Subcutaneous abdominal adipose tissue (tissue), 5 donors: ENCODE results near the gene TUBB4A.
"Not testable (repeated sequence)": the region's sequence is repeated elsewhere in the genome, so short reads cannot be mapped to it uniquely, and the experiment has no call there.

Source experiments
- H3K27ac ChIP-seq: one replicate; pipeline ENCODE4 v1.7.0; 2013; ENCODE audit warnings: low read depth, mild to moderate bottlenecking, inconsistent platforms, low read length, moderate library complexity
- H3K27me3 ChIP-seq, 5 donors: one replicate each; pipeline ENCODE4 v1.7.0; 2013; ENCODE audit warnings: low read length in 5 of 5, inconsistent platforms in 1 of 5; ENCODE audit not compliant: control insufficient read depth in 5 of 5, insufficient read depth in 4 of 5
- H3K36me3 ChIP-seq, 5 donors: one replicate each; pipeline ENCODE4 v1.7.0; 2013; ENCODE audit warnings: low read length in 5 of 5; ENCODE audit not compliant: control insufficient read depth in 5 of 5, insufficient read depth in 5 of 5
- H3K4me1 ChIP-seq, 5 donors: one replicate each; pipeline ENCODE4 v1.7.0; 2013; ENCODE audit warnings: low read length in 5 of 5, mild to moderate bottlenecking in 3 of 5, moderate library complexity in 1 of 5; ENCODE audit not compliant: control insufficient read depth in 5 of 5, insufficient read depth in 5 of 5
- H3K4me3 ChIP-seq, 5 donors: one replicate each; pipeline ENCODE4 v1.7.0; 2013; ENCODE audit warnings: low read length in 5 of 5, low read depth in 1 of 5
- H3K9ac ChIP-seq, 5 donors: one replicate each; pipeline ENCODE4 v1.7.0; 2013; ENCODE audit warnings: low read length in 5 of 5, mild to moderate bottlenecking in 4 of 5, moderate library complexity in 3 of 5
- H3K9me3 ChIP-seq, 5 donors: one replicate each; pipeline ENCODE4 v1.7.0; 2013; ENCODE audit warnings: low read length in 5 of 5; ENCODE audit not compliant: control insufficient read depth in 5 of 5
- donor health status: healthy.
- donor health status: healthy.
- donor health status: healthy.
- donor health status: healthy.
- donor health status: healthy.

Gene TUBB4A

DNA sequence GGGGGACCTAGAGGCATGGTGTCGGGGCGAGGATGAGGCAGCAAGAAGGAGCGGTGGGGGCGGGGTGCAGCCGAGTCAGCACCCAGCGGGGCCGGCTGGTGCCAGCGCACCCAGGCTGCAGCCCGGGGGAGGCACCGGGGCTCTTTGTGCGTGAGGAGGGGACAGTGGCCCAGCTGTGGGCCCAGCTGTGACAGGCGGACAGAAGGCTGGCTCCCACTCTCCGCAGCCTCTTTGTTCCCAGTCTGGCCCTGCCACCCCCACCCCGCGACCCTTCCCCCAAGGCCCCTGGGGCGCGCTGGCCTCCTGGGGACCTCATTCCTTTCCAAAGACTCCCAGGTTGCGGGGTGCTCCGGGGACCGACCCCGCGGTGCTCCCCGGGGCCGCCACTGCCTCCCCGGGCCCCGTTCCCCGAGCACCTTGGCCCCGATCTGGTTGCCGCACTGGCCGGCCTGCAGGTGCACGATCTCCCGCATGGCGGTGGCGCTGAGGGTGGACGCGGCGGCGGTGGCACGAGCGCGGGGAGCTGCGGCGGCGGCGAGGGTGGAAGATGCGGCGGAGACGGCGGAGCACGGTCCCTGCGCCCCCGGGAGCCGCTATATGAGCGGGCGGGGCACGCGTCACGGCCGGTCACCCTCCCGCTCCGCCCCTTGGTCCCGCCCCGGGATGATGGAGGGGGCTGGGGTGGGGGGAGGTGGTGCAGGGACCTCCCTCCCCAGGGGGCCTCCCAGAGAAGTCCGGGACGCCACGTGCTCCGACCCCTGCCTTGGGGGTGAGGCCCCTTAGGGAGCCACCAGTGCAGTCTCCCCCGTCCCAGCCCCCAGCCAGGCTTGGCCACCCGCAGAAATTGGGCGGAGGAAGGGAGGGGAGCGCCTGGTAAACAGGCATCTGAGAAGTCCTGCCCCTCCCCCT, at the start of gene TUBB4A:
Gene TUBB4A, minus strand, starts transcription at position 570 of the 909 bp plus-strand sequence. Its CDS starts 97 bp downstream, at position 473.
- H3K4me3 ChIP-seq = peak within 1 kb of the TSS in 2 of 5 donors; percentile 18 to 51
- H3K9me3 ChIP-seq = no peaks in the 10 kb centered on the region
- H3K9ac ChIP-seq = no peak within 1 kb of the TSS
- H3K36me3 ChIP-seq = no peaks in the 10 kb centered on the region
- peaks cover 16 to 32% (median 28%) of the 10 kb centered on the region in 5 donors for H3K27me3 ChIP-seq
- peaks cover 0 to 12% (median 6%) of the 10 kb centered on the region in 5 donors for H3K4me1 ChIP-seq
- no peak within 1 kb of the TSS for H3K27ac ChIP-seq

DNA sequence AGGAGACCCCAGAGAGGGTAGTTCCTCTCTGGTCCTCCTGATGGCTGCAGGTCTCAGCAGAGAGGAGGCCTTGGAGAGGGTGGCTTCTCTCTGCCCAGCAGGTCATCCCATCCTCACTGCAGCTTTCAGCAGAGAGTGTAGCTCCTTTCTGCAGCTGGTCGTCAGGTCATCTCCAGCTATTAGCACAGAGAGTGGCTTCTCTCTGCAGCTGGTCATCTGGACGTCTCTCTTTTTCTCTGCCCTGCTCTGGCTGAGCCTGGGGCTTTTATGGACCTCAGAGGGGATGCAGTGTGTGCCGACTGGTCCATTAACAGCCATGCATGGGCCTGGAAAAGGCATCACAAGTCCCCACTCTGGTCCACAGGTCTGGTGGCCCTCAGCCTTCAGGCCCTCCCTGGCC, 49.0 kb upstream of the TUBB4A start:
- Histone ChIP-seq H3K27me3 (peaks cover 0 to 13% (median 0%) of the 10 kb centered on the region in 5 donors), H3K4me1 (peaks cover 0 to 6% (median 4%) of the 10 kb centered on the region in 5 donors), H3K27ac (no peak overlapping the region), H3K9ac (no peak overlapping the region), H3K9me3 (peaks cover 0 to 6% (median 0%) of the 10 kb centered on the region in 5 donors), H3K36me3 (no peaks in the 10 kb centered on the region), H3K4me3 (no peak overlapping the region)

DNA sequence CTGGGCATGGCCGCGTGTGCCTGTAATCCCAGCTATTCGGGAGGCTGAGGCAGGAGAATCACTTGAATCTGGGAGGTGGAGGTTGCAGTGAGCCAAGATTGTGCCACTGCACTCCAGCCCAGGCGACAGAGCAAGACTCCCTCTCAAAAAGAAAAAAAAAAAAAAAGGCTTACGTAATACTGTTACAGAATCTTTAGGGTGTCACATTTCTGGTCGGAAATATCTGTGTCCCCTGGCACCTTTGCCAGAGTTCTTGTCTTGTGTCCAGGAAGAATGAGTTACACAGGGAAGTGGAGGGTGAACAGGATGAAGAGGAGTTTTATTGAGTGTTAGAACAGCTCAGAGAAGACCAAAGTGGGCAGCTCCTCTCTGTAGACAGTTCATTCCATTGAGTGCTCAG, 48.6 kb upstream of the TUBB4A start:
- peaks cover 0 to 13% (median 0%) of the 10 kb centered on the region in 5 donors for H3K27me3 ChIP-seq
- not testable (repeated sequence) for H3K4me3 ChIP-seq, H3K27ac ChIP-seq, H3K4me1 ChIP-seq, H3K9me3 ChIP-seq, H3K36me3 ChIP-seq, H3K9ac ChIP-seq

DNA sequence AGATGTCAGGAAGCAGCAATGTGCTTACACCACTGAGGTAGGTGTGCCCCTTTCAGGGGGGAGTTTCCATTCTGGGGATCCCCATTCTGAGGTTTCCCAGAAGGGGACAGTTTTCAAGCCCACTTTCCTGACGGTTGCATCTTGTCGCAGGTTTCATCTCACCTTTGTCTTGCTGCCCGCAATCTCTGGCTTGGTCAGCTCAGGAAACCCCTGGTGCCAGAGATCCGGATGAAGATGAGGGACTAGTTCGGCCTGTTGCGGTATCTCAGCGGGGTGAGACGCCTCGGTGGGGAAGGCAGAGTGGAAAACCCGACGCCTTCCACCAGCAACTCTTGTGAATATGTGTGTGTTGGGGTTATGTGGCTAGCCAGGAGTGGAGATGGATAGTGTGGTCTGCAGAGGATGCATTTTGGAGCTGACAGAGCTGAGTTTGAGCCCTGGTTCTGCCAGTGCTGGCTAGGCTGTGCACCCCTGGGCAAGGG, 41.8 kb upstream of the TUBB4A start:
- Histone ChIP-seq H3K4me3 (no peak overlapping the region), H3K27ac (no peak overlapping the region), H3K9ac (no peak overlapping the region), H3K9me3 (peaks cover 0 to 6% (median 0%) of the 10 kb centered on the region in 5 donors), H3K27me3 (peaks cover 0 to 3% (median 0%) of the 10 kb centered on the region in 5 donors), H3K36me3 (no peaks in the 10 kb centered on the region), H3K4me1 (no peaks in the 10 kb centered on the region)

DNA sequence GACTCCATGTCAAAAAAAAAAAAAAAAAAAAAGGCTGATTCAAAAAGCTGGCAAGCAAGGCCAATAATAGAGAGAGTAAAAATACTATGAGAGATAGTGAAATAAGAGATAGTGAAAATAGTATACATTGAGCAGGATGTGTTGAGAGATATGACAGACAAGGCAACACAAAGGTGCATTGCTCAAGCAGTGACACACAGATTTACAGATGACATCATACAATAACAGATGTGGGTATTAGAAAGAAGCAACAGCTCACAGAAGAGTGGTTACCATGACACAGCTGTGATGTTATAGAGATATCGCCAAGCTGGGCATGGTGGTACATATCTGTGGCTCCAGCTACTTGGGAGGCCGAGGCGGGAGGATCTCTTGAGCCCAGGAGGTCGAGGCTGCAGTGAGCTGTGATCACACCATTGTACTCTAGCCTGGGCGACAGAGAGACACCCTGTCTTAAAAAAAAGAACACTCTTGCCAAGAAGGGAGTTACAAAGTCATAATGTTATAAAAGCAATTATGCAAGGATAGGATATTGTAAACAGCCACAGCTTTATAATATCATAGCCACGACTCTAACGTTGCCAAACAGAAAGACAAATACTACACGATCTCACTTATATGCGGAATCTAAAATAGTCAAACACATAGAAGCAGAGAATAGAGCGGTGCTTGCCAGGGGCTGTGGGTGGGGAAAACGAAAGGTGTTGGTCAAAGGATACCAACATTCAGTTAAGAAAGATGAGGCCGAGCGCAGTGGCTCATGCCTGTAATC, 39.0 kb upstream of the TUBB4A start:
- H3K9ac ChIP-seq = no peak overlapping the region
- H3K4me1 ChIP-seq = peaks cover 0 to 4% (median 0%) of the 10 kb centered on the region in 5 donors
- no peak overlapping the region for H3K27ac ChIP-seq
- no peaks in the 10 kb centered on the region for H3K36me3 ChIP-seq
- H3K27me3 ChIP-seq = no peaks in the 10 kb centered on the region
- H3K9me3 ChIP-seq = no peaks in the 10 kb centered on the region
- H3K4me3 ChIP-seq = no peak overlapping the region

DNA sequence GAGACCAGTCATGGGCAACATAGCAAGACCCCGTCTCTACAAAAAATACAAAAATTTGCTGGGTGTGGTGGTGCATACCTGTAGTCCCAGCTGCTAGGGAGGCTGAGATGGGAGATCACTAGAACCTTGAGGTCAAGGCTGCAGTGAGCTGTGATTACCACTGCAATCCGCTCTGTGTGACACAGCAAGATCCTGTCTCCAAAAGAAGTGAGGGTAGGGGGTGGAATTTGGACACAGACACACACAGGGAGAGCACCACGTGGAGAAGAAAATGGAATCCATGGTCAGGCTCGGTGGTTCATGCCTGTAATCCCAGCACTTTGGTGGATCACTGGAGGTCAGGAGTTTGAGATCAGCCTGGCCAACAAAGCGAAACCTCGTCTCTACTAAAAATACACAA, 37.4 kb upstream of the TUBB4A start:
- H3K4me3 ChIP-seq = no peak overlapping the region
- H3K4me1 ChIP-seq = peaks cover 0 to 5% (median 0%) of the 10 kb centered on the region in 5 donors
- no peaks in the 10 kb centered on the region for H3K9me3 ChIP-seq
- no peak overlapping the region for H3K9ac ChIP-seq
- peaks cover 0 to 3% (median 0%) of the 10 kb centered on the region in 5 donors for H3K36me3 ChIP-seq
- no peak overlapping the region for H3K27ac ChIP-seq
- peaks cover 0 to 4% (median 0%) of the 10 kb centered on the region in 5 donors for H3K27me3 ChIP-seq

- Histone ChIP-seq H3K9me3 (no peaks in the 10 kb centered on the region), H3K27ac (no peak overlapping the region), H3K9ac (no peak overlapping the region), H3K4me3 (no peak overlapping the region), H3K36me3 (peaks cover 0 to 3% (median 0%) of the 10 kb centered on the region in 5 donors), H3K4me1 (peaks cover 0 to 27% (median 11%) of the 10 kb centered on the region in 5 donors), H3K27me3 (peaks cover 7 to 19% (median 17%) of the 10 kb centered on the region in 5 donors)
These were observed 33.5 kb upstream of the TUBB4A start for GRCh38 chr19:6535558-6536137.

DNA sequence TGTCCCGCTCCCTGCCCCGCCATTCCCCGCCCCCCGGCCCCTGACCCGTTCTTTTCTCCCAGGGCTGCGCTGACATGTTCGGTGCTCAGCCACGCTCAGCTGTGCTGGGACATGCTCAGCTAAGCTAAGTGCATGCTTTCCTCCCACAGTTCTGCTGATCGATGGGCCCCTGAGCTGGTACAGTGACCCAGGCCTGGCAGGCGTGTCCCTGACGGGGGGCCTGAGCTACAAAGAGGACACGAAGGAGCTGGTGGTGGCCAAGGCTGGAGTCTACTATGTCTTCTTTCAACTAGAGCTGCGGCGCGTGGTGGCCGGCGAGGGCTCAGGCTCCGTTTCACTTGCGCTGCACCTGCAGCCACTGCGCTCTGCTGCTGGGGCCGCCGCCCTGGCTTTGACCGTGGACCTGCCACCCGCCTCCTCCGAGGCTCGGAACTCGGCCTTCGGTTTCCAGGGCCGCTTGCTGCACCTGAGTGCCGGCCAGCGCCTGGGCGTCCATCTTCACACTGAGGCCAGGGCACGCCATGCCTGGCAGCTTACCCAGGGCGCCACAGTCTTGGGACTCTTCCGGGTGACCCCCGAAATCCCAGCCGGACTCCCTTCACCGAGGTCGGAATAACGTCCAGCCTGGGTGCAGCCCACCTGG, 32.5 kb upstream of the TUBB4A start:
- no peak overlapping the region for H3K4me3 ChIP-seq
- no peak overlapping the region for H3K9ac ChIP-seq
- H3K36me3 ChIP-seq = peaks cover 0 to 3% (median 0%) of the 10 kb centered on the region in 5 donors
- H3K9me3 ChIP-seq = no peaks in the 10 kb centered on the region
- H3K27me3 ChIP-seq = peaks cover 7 to 19% (median 17%) of the 10 kb centered on the region in 5 donors
- peaks cover 6 to 37% (median 22%) of the 10 kb centered on the region in 5 donors for H3K4me1 ChIP-seq
- H3K27ac ChIP-seq = no peak overlapping the region

- peaks cover 7 to 19% (median 17%) of the 10 kb centered on the region in 5 donors for H3K27me3 ChIP-seq
These were observed 31.8 kb upstream of the TUBB4A start for GRCh38 chr19:6533746-6534418.

More at GRCh38 chr19:6533746-6534418, 31.8 kb upstream of the TUBB4A start:
- Histone ChIP-seq H3K9ac (no peak overlapping the region), H3K4me3 (no peak overlapping the region), H3K27ac (no peak overlapping the region), H3K36me3 (peaks cover 0 to 3% (median 0%) of the 10 kb centered on the region in 5 donors), H3K4me1 (peaks cover 8 to 44% (median 29%) of the 10 kb centered on the region in 5 donors), H3K9me3 (no peaks in the 10 kb centered on the region)
